Parietal lobe (tissue), 1 donor: ENCODE results near the gene SPSB4. TPM values are rescaled to one million over a fixed set of nuclear protein-coding genes. Genes with fewer than 3 reads are reported as not detected.

Experiments used
- total RNA-seq: library from RNA; depleted of rRNA; stranded (reverse); fragments of >200 nt; gene quantifications from one replicate; pipeline ENCODE4 v1.2.3, GENCODE V29; 2014

Gene SPSB4
- total RNA-seq: 19.1 TPM

DNA sequence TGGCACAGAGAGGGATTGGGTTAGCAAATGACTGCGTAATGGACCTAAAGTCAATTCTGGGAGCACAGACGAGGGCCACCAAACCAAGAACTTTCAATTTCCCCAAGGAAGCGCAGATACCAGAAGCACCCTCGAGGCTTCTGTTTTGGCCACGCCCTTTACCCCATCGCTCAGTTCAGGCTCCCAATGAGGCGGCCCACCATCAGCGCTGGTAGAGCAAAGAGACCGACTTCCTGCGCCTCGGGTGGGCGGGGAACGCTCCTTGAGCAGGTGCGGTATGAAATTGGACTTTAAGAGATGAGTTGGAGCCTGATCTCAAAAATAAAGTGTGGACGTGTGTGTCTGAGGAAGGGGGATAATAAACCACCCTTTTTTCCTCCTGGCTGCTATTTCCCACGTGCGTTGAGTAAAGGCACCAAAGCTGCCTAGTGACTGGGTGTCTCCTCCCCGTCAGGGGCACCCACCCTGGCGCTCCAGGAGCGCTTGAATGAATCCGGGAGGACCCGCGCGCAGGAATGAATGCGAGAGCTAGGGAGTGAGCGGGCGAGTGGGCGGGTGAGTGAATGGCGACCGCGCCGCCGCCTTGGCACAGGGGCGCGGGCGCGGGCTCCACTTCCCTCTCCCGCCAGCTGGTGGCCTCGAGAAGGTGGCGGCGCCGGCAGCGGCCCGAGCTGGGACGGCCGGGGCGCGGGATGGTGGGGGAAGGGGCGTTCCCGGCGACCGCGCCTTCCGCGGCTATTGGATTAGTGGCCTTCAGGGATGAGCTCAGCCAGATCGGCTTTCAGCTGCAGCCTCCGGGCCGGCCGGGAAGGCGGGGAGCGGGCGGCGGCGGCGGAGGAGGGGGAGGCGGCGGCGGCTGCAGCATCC, at the start of gene SPSB4:
TSS of gene SPSB4 (plus strand) at position 772 of the 867 bp plus-strand sequence. CDS start 14,758 bp downstream, outside the sequence.

Other genes starting within 250 kb of the SPSB4 start
- gene SLC25A36, start 109.5 kb upstream of the SPSB4 start, total RNA-seq: 266 TPM
- 56.3 TPM for gene PXYLP1, start 180.5 kb downstream of the SPSB4 start, total RNA-seq